ENCODE results near the gene HAPLN2. TPM values are rescaled to one million over a fixed set of nuclear protein-coding genes. Genes with fewer than 3 reads are reported as not detected.

Gene HAPLN2
- total RNA-seq, 1 experiment from 2014 or later, result 1.2 TPM

- H3K9me3 Mint-ChIP-seq, result no peaks in the 10 kb centered on the region
- no peaks in the 10 kb centered on the region; the same call in 1 of the 2 replicates for H3K27me3 Mint-ChIP-seq (ENCODE audit: low read depth)
- peak overlapping the region; percentile 79 for H3K4me3 Mint-ChIP-seq
- POLR2A ChIA-PET, result interaction anchor here (0.6 to 1.8 kb wide), 7 partner anchors 10 to 149 kb away, joined by 3 to 6 read pairs (median 4); partner anchors contain the start of genes BCAN and GPATCH4
- ATAC-seq, result peak; percentile 6
- CTCF ChIA-PET, result interaction anchor here (0.9 to 3.4 kb wide), 16 partner anchors 8 to 207 kb away, joined by 3 to 28 read pairs (median 5); partner anchors contain the start of genes GPATCH4 and MEF2D
- peak overlapping the region; percentile 17; the same call in 1 of the 2 replicates for H3K27ac Mint-ChIP-seq
- DNase-seq (ENCODE audit: low spot score), result no peak
- TF ChIP-seq, protein P1, sequence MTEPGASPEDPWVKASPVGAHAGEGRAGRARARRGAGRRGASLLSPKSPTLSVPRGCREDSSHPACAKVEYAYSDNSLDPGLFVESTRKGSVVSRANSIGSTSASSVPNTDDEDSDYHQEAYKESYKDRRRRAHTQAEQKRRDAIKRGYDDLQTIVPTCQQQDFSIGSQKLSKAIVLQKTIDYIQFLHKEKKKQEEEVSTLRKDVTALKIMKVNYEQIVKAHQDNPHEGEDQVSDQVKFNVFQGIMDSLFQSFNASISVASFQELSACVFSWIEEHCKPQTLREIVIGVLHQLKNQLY (CRISPR knock-in tag; IDR thresholded peaks at IDR 0.05), result no peak
- TF ChIP-seq HMGA2 (CRISPR knock-in tag; IDR thresholded peaks at IDR 0.05) (no peak), ZNF281 (CRISPR knock-in tag; IDR thresholded peaks at IDR 0.05) (0 out of 2 replicates have a peak, but pooled peaks have one; percentile 5), ZNF532 (CRISPR knock-in tag; IDR thresholded peaks at IDR 0.05; ENCODE audit: borderline replicate concordance) (0 out of 2 replicates have a peak, but pooled peaks have one; percentile 5)
- TF ChIP-seq, protein P2, sequence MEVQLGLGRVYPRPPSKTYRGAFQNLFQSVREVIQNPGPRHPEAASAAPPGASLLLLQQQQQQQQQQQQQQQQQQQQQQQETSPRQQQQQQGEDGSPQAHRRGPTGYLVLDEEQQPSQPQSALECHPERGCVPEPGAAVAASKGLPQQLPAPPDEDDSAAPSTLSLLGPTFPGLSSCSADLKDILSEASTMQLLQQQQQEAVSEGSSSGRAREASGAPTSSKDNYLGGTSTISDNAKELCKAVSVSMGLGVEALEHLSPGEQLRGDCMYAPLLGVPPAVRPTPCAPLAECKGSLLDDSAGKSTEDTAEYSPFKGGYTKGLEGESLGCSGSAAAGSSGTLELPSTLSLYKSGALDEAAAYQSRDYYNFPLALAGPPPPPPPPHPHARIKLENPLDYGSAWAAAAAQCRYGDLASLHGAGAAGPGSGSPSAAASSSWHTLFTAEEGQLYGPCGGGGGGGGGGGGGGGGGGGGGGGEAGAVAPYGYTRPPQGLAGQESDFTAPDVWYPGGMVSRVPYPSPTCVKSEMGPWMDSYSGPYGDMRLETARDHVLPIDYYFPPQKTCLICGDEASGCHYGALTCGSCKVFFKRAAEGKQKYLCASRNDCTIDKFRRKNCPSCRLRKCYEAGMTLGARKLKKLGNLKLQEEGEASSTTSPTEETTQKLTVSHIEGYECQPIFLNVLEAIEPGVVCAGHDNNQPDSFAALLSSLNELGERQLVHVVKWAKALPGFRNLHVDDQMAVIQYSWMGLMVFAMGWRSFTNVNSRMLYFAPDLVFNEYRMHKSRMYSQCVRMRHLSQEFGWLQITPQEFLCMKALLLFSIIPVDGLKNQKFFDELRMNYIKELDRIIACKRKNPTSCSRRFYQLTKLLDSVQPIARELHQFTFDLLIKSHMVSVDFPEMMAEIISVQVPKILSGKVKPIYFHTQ (CRISPR knock-in tag; IDR thresholded peaks at IDR 0.05), result 0 out of 2 replicates have a peak, but pooled peaks have one; percentile 2
- peaks cover 16% of the 10 kb centered on the region for H3K4me1 Mint-ChIP-seq
- H3K36me3 Mint-ChIP-seq, result peaks cover 34% of the 10 kb centered on the region
Measured at GRCh38 chr1:156592158-156592909, 26.9 kb upstream of the HAPLN2 start.

DNA sequence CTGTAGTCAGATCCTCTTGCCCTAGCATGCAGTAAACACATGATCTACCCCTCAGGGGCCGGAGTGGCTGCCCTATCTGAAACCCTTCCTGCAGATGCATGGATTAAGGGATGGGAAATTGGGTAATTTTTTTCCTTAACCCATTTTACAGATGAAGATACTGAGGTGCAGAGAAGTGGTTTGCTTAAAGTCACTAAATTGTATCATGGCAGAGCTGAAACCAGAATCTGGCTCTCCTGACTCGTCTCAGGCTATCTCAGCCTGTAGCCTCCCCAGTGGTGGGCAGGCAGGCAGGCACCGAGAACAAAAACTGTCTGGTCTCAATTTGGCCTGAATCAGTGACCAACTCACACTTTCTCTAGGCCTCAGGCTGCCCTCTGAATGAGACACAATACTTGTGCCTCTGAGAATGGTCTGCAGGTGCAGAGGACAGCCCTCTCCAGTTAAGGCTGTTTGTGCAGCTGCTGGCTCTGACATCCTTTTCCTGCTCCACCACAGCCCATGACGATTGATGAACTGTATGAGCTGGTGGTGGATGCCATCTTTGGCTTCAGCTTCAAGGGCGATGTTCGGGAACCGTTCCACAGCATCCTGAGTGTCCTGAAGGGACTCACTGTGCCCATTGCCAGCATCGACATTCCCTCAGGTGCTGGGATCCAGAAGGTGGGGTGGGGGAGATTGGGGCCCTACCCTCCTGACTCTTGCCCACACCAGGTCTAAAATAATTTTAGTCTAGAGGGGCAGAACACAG, 26.1 kb upstream of the HAPLN2 start:
- no peak for DNase-seq (ENCODE audit: low spot score)
- CTCF ChIA-PET, result interaction anchor here (0.6 to 3.4 kb wide), 5 partner anchors 15 to 208 kb away, joined by 3 to 28 read pairs (median 8); partner anchors contain the start of gene MEF2D
- Mint-ChIP-seq H3K36me3 (peaks cover 40% of the 10 kb centered on the region), H3K4me3 (peak overlapping the region; percentile 79), H3K27me3 (ENCODE audit: low read depth) (no peaks in the 10 kb centered on the region), H3K4me1 (peaks cover 16% of the 10 kb centered on the region), H3K9me3 (no peaks in the 10 kb centered on the region), H3K27ac (peak overlapping the region; percentile 17; the same call in 1 of the 2 replicates)
- ATAC-seq, result no peak
- POLR2A ChIA-PET, result interaction anchor here (0.6 to 0.7 kb wide), 2 partner anchors 113 to 150 kb away, joined by 3 to 4 read pairs; no protein-coding TSS in a partner anchor
- no peak for TF ChIP-seq RORB (CRISPR knock-in tag; IDR thresholded peaks at IDR 0.05)
- TF ChIP-seq ZNF423 (CRISPR knock-in tag; IDR thresholded peaks at IDR 0.05), result no peak
- TF ChIP-seq NFATC4 (CRISPR knock-in tag; IDR thresholded peaks at IDR 0.05), result no peak
- TF ChIP-seq SP1 (CRISPR knock-in tag; conservative IDR thresholded peaks at IDR 0.05), result no peak
- TF ChIP-seq, protein P3, sequence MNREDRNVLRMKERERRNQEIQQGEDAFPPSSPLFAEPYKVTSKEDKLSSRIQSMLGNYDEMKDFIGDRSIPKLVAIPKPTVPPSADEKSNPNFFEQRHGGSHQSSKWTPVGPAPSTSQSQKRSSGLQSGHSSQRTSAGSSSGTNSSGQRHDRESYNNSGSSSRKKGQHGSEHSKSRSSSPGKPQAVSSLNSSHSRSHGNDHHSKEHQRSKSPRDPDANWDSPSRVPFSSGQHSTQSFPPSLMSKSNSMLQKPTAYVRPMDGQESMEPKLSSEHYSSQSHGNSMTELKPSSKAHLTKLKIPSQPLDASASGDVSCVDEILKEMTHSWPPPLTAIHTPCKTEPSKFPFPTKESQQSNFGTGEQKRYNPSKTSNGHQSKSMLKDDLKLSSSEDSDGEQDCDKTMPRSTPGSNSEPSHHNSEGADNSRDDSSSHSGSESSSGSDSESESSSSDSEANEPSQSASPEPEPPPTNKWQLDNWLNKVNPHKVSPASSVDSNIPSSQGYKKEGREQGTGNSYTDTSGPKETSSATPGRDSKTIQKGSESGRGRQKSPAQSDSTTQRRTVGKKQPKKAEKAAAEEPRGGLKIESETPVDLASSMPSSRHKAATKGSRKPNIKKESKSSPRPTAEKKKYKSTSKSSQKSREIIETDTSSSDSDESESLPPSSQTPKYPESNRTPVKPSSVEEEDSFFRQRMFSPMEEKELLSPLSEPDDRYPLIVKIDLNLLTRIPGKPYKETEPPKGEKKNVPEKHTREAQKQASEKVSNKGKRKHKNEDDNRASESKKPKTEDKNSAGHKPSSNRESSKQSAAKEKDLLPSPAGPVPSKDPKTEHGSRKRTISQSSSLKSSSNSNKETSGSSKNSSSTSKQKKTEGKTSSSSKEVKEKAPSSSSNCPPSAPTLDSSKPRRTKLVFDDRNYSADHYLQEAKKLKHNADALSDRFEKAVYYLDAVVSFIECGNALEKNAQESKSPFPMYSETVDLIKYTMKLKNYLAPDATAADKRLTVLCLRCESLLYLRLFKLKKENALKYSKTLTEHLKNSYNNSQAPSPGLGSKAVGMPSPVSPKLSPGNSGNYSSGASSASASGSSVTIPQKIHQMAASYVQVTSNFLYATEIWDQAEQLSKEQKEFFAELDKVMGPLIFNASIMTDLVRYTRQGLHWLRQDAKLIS (CRISPR knock-in tag; IDR thresholded peaks at IDR 0.05; ENCODE audit: borderline replicate concordance), result no peak
- TF ChIP-seq, protein P4, sequence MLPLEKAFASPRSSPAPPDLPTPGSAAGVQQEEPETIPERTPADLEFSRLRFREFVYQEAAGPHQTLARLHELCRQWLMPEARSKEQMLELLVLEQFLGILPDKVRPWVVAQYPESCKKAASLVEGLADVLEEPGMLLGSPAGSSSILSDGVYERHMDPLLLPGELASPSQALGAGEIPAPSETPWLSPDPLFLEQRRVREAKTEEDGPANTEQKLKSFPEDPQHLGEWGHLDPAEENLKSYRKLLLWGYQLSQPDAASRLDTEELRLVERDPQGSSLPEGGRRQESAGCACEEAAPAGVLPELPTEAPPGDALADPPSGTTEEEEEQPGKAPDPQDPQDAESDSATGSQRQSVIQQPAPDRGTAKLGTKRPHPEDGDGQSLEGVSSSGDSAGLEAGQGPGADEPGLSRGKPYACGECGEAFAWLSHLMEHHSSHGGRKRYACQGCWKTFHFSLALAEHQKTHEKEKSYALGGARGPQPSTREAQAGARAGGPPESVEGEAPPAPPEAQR (CRISPR knock-in tag; IDR thresholded peaks at IDR 0.05), result no peak
- no peak for TF ChIP-seq TCF7 (CRISPR knock-in tag; IDR thresholded peaks at IDR 0.05; ENCODE audit: low read depth)
- TF ChIP-seq, protein P5, sequence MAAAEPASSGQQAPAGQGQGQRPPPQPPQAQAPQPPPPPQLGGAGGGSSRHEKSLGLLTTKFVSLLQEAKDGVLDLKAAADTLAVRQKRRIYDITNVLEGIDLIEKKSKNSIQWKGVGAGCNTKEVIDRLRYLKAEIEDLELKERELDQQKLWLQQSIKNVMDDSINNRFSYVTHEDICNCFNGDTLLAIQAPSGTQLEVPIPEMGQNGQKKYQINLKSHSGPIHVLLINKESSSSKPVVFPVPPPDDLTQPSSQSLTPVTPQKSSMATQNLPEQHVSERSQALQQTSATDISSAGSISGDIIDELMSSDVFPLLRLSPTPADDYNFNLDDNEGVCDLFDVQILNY (CRISPR knock-in tag; IDR thresholded peaks at IDR 0.05), result no peak
